HG02678 (cell line): ENCODE data around the gene STARD13.

ENCODE experiments used
- ATAC-seq: cut with Tn5 transposase; IDR thresholded peaks from one replicate; pipeline ENCODE4 v1.9.1; 2021; ENCODE audit warnings: mild to moderate bottlenecking, moderate library complexity; ENCODE audit not compliant: unreplicated experiment

Gene STARD13

GRCh38 chr13:33277037-33277740, 8.4 kb downstream of the STARD13 start:
- no peak for ATAC-seq

- ATAC-seq, result no peak
Measured at GRCh38 chr13:33276570-33276969, 9.0 kb downstream of the STARD13 start.

DNA sequence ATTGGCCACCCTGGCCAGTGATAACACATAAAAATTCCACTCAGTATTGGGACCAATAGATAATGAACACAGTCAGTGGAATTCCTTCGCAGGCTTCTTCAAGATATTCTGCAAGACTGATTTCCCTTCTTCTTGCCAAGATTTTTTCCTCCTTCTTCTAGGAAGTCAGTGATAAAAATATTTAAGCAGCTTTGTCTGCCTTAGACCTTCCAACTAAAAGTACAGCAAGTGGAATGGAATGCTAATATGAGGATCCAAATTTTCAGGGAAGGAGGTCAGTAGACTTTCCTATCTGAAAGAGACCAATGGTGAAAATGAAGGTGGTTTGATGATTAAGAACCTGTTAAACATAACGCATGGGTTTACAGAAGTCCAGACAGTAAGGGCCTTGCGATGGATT, 9.6 kb downstream of the STARD13 start:
- no peak for ATAC-seq

DNA sequence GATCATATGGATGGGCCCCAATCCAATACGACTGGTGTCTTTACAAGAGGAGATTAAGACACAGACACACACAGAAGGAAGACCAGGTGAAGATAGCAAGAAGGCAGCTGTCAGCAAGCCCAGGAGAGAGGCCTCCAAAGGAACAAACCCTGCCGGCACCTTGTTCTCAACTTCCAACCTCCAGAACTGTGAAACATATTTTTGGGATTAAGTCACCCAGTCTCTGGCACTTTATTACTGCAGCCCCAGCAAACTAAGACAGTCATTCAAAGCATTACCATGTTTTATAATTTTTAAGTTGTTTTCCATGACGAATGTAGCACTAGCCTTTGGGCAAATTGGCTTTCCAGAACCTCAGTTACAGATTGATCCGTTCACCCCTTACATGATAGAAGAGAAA, 11.3 kb downstream of the STARD13 start:
- ATAC-seq, result no peak

DNA sequence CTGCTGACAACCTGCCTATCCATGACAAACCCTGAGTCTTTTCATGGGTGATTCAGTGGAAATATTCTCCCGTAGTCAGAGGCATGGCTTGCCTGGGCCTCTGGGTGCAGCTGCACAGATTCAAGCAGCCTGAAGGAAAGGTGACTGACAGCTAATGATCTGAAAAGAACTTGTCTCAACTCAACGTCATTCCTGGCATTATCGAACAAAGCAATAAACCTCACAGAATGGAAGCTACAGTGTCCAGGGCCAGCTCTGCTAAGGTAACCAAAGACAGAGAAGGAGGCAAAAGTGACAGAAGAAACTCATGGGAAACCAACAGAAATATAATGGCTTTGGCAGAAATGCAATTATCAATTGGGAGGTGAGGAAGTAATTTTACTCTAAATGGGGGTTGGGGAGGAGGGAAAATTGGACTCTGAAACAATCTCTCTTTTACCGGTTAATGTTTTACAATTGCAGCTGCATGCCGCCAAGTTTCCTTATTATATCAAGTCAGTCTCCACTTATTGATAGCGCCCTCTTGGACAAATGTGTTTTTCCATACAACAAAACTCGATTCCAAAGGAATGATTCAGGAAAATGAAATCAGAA, 12.9 kb downstream of the STARD13 start:
- ATAC-seq, result no peak

GRCh38 chr13:33271759-33272158, 13.8 kb downstream of the STARD13 start:
- ATAC-seq, result no peak

DNA sequence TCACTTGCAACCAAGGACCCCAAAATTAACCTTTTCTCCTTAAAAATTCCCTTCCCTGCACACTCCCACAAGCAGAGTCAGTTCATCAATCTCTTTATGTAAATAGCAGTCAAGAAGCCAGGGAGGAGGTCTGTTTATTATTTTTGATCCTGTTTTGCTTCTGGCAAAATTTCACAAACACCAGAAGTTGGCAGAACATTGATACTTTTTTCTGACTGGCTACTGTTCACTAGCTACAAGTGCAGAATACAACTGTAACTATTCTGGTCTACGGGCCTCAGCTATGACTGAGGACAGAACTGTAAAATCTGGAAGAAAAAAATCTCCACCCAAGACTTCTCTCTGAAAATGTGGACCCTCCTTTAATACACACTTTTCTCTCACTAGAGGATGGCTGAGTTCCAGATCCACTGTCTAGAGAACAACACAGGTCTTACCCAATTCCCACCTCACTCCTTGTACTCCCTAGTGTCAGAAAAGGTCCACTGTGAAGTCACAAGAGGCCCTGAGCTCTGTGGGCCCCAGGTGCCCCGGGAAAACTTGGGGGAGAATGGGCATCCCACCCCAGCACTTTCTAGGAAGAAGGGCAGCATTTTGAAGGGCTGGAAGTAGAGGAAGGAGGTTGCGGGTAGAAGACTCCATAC, 14.5 kb downstream of the STARD13 start:
- ATAC-seq, result no peak

DNA sequence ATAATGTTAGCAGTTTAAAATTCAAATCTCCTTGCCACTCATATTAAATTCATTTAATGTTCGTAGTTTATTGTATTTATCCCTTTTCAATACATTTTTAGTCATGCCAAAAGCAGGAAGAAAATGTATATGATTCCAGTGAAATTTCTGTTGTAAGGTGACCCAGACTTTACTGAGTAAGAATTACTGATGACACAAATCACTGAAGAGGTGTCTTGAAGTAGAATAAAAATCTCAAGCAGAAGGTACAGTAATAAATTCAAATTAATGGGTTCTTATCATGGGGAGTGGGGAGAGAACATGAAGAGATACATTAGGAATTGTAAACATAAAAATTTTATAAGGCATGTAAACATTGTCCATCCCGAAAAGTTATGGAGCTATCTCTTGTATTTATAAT, 19.9 kb downstream of the STARD13 start:
- no peak for ATAC-seq

DNA sequence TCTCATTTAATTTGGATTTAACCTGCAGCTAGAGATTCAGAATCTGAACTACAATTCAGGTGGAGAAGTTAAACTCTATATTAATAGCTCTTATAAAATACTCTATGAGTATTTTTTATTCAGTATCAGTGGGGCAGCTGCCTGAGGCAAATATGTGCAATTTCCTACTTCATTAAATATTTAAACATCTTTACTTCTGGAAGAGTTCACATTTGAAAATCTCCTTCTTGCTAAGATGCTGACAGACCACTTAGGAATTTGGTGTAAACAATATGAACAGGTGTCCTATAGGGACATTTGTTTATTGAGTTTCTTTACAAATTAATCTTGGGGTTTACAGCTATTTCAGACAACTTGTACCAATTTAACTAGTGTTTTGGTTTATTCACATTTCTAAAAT, 20.4 kb downstream of the STARD13 start:
- ATAC-seq, result no peak

- no peak for ATAC-seq
Measured at GRCh38 chr13:33264620-33264978, 21.0 kb downstream of the STARD13 start.

DNA sequence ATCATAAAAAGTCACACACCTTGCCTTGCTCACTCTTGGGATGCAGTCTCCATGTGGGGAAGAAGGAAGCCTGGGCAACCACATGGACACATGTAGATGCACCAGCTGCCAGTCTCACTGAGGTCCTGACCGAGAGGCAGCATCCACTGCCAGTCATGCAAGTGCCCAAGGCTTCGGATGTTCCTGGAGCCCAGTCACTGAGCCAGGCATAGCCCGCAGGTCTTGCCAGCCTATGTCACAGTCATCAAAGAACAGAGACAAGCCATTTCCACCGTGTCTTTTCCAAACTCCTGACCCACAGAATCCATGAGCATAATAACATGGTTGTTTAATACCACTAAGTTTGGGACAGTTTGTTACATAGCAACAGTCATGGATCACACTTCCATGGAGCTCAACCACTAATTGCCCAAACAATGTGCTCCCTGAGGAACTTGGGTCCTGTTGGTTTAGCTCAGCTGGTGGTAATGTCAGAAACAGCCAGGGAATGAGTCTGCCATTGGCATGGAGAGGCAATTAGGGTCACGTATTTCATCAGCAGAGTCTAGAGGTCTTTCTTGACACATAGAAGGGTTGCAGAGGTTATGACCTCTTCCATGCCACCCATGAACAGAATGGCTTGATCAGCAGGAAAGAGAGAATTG, 21.5 kb downstream of the STARD13 start:
- no peak for ATAC-seq

GRCh38 chr13:33263484-33263883, 22.1 kb downstream of the STARD13 start:
- ATAC-seq, result no peak

- no peak for ATAC-seq
Measured at GRCh38 chr13:33262997-33263396, 22.6 kb downstream of the STARD13 start.

DNA sequence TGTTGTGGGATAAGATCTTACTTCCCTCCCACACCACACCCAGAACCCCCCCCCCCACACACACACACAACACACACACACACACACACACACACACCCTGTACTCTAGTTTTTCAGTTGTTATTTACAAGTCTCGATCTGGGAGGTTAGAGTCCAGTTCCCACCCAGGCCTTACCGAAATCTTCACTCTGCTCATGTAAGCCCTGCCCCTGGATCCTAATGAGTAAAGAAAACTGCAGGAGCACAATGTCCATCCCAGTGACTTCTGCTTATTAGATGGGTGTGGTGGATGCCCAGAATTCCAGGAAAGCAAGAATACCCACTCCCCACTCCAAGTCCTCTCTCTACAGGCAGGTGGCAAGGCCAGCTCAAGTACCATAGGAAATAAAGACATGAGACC, 23.0 kb downstream of the STARD13 start:
- no peak for ATAC-seq

GRCh38 chr13:33262062-33262487, 23.5 kb downstream of the STARD13 start:
- ATAC-seq, result no peak

DNA sequence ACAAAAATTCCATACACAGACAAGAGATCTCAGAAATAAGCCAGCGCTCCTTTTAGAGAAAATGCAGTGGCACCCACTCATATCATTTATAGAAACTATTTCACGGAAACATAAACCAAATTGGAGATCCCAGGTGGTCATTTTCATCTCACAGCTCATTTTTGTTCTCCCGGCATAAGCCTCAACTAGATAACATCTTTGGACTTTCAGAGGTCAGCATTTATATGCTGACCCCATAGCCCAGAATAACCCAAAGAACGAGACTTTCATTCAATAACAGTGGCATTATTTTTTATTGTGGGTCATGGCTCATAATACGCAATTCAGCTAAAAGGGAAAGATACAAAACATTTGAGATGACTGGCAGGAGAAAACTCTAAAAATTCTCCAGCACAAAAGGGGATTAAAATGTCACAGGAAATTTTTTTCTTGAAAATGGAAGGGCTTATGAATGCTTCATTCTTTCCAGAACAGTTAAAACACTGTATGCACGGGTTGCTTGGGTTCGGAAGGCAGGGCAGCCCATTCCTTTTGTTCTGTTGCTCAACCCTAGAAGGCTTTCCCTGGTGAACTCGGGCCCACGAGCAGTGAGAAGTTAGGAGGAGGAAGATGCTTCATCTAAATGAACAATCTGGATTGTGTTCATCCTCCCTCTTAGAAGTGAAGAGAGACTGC, 24.0 kb downstream of the STARD13 start:
- ATAC-seq, result no peak

DNA sequence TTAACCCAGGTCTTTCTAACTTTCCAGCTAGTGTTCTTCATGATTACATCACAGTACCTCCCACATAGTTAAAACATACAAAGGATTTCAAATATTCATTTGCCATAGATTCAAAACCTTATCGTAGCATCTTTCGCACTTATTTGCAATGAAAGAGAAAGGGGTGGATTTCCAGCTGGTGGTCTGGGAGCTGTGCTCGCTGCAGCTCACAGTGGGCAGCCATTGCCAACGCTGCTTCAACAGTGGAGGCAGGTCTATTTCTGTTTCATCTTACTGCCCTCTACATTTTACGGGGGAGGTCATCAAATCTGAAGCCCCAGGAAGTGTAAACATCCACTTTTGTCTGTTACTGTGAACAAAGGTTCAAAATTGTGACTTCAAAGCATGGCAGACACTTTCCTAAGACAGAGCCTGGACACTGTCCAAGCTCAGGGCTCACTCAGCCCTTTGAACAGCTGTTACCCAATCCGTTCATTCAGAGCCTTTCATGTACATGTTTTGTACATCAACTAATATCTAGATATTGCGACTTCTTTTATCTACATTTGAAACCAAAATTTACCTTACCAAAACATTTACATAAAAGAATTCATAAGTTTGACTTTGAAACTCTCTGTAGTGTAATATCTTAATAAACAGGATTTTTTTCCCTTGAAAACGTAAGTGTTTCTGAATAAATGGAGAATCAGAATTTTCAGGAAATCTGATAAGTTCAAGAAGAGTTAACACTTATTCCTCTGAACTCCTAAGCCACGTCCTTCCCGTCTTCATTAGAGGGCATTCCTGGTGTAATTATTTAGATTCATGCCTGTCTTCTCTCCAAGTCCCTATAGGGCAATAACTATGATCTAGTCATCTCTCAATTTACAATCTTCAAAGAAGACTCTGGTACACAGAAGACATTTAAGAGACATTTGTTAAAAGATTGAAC, 25.1 kb downstream of the STARD13 start:
- ATAC-seq, result no peak

DNA sequence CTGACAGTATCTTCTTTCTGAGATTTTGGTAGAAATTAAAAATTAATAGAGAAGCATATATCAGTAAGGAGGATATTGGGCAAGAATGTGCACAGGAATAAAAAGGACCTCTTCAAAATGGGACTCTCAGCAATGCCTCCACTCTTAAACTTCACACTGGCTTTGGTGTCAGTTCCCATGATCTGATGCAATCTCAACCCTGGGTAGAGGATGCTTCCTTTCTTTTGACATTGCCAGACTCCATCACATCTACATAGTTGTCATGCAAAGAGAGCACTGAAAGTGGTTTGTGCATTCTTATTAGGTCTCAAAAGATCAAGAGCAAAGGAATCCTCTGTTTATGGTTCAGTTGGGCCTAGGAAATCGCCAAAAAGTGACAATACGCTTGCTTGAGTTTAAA, 26.3 kb downstream of the STARD13 start:
- ATAC-seq, result no peak

GRCh38 chr13:33258808-33259193, 26.8 kb downstream of the STARD13 start:
- no peak for ATAC-seq
